KBM-7 (cell line): ENCODE results near the gene SPINK13.
"Not testable (repeated sequence)": the region's sequence is repeated elsewhere in the genome, so short reads cannot be mapped to it uniquely, and the experiment has no call there.

Experiments
- DNase-seq: peaks from one replicate; pipeline ENCODE4 v3.0.0-alpha.2; 2015
- in situ Hi-C: fragments of 300-500 bp; cut with MboI; formaldehyde crosslinking; loops from 2 replicates; pipeline ENCODE4 v1.14.3; 2020; ENCODE audit warnings: low sequenced_read_pairs, low pct_unique_long_range_greater_than_20kb, mixed read lengths

Gene SPINK13

GRCh38 chr5:148309746-148310145 lies 41.2 kb downstream of the SPINK13 start:
- in situ Hi-C loops = no loop called here
- no peak for DNase-seq

GRCh38 chr5:148311484-148311883 lies 42.9 kb downstream of the SPINK13 start:
- DNase-seq = no peak
- in situ Hi-C loops = no loop called here

GRCh38 chr5:148312153-148312552 lies 43.6 kb downstream of the SPINK13 start, which contains the start of gene SPINK7:
Gene SPINK7 (plus strand): TSS chr5:148312423. CDS start chr5:148312484, 61 bp downstream.
- DNase-seq = no peak
- in situ Hi-C loops = no loop called here

GRCh38 chr5:148314187-148314586 lies 45.6 kb downstream of the SPINK13 start:
- in situ Hi-C loops = no loop called here
- DNase-seq = no peak

- in situ Hi-C loops = no loop called here
- DNase-seq = no peak
These were observed 46.1 kb downstream of the SPINK13 start for GRCh38 chr5:148314731-148315130.

GRCh38 chr5:148320011-148320963 lies 51.7 kb downstream of the SPINK13 start:
- DNase-seq, in situ Hi-C loops: not testable (repeated sequence)

- in situ Hi-C loops = no loop called here
- no peak for DNase-seq
These were observed 64.8 kb downstream of the SPINK13 start for GRCh38 chr5:148333262-148333849.

- no peak for DNase-seq
- in situ Hi-C loops = no loop called here
These were observed 66.7 kb downstream of the SPINK13 start, which contains the start of gene SPINK9 for GRCh38 chr5:148335259-148335658. Gene SPINK9 (plus strand): TSS chr5:148335559. CDS start chr5:148335614, 55 bp downstream.
